Smooth muscle cell (in vitro differentiated cells): Measurements from ENCODE around the gene POLA2. TPM values are rescaled to one million over a fixed set of nuclear protein-coding genes. Genes with fewer than 3 reads are reported as not detected.

Source experiments
- DNase-seq: peaks from one replicate; lab custom pipeline; 2025; ENCODE audit not compliant: unreplicated experiment; lab: John Stamatoyannopoulos, UW
- H2AFZ ChIP-seq: fragments of 200-600 bp; sonication (generic); 2 replicates; pipeline ENCODE4 v1.6.0; 2016; ENCODE audit warnings: antibody characterized with exemption, low read depth, mild to moderate bottlenecking
- H3F3A ChIP-seq: fragments of 200-600 bp; sonication (generic); 2 replicates; pipeline ENCODE4 v1.6.0; 2017; ENCODE audit warnings: antibody characterized with exemption, low read depth
- H3K27ac ChIP-seq: fragments of 200-600 bp; sonication (generic); 2 replicates; pipeline ENCODE4 v1.5.1; 2016; ENCODE audit warnings: low read depth, mild to moderate bottlenecking
- H3K27me3 ChIP-seq: fragments of 200-600 bp; sonication (generic); 2 replicates; pipeline ENCODE4 v1.6.1; 2016; ENCODE audit warnings: low read depth, mild to moderate bottlenecking
- H3K36me3 ChIP-seq: fragments of 200-600 bp; sonication (generic); 2 replicates; pipeline ENCODE4 v1.5.1; 2016; ENCODE audit warnings: low read depth
- H3K4me1 ChIP-seq: fragments of 200-600 bp; sonication (generic); 2 replicates; pipeline ENCODE4 v1.5.1; 2016; ENCODE audit warnings: low read depth
- H3K4me2 ChIP-seq: fragments of 200-600 bp; sonication (generic); 2 replicates; pipeline ENCODE4 v1.6.0; 2016; ENCODE audit warnings: mild to moderate bottlenecking
- H3K4me3 ChIP-seq: fragments of 200-600 bp; sonication (generic); 2 replicates; pipeline ENCODE4 v1.5.1; 2016; ENCODE audit warnings: mild to moderate bottlenecking
- H3K79me2 ChIP-seq: fragments of 200-600 bp; sonication (generic); 2 replicates; pipeline ENCODE4 v1.6.0; 2016; ENCODE audit warnings: low read depth, mild to moderate bottlenecking
- H3K9ac ChIP-seq: fragments of 200-600 bp; sonication (generic); 2 replicates; pipeline ENCODE4 v1.6.0; 2016; ENCODE audit warnings: low read depth
- H3K9me3 ChIP-seq: fragments of 200-600 bp; sonication (generic); replicated peaks from 2 replicates; pipeline ENCODE4 v1.5.1; 2016; ENCODE audit warnings: low read depth
- H4K20me1 ChIP-seq: fragments of 200-600 bp; sonication (generic); 2 replicates; pipeline ENCODE4 v1.6.0; 2016; ENCODE audit warnings: low read depth
- CTCF ChIP-seq: fragments of 200-600 bp; sonication (generic); IDR thresholded peaks from 2 replicates; pipeline ENCODE4 v1.5.1; 2017; ENCODE audit warnings: borderline replicate concordance, mild to moderate bottlenecking, antibody characterized with exemption; ENCODE audit not compliant: insufficient read depth, poor library complexity, severe bottlenecking
- WGBS: methylation state at CpG from one replicate; pipeline ENCODE4 v1.1.7; 2016; ENCODE audit warnings: low lambda C conversion rate; 5-methylcytosine and 5-hydroxymethylcytosine counted together
- polyA plus RNA-seq: library from polyadenylated mRNA; unstranded; fragments of >200 nt; fragmentation: Nextera tagmentation; extraction: Ambion mirVana; gene quantifications from 2 replicates; pipeline ENCODE4 v1.2.1, GENCODE V29; 2016
- total RNA-seq: library from RNA; depleted of rRNA; stranded (reverse); fragments of >200 nt; gene quantifications from 2 replicates; pipeline ENCODE4 v1.2.3, GENCODE V29; 2014

The POLA2 gene
- total and polyA plus RNA-seq, 2 experiments from 2014 or later, result 2.5 to 8.4 TPM

GRCh38 chr11:65275906-65276305, 14.1 kb downstream of the POLA2 start:
- Histone ChIP-seq H3F3A (peaks cover 11% of the 10 kb centered on the region), H3K9ac (no peak overlapping the region), H3K4me1 (peaks cover 23% of the 10 kb centered on the region)

GRCh38 chr11:65277631-65278277, 16.0 kb downstream of the POLA2 start:
- Histone ChIP-seq H3K27ac (peak overlapping the region; percentile 94), H3K36me3 (no peaks in the 10 kb centered on the region), H3K27me3 (no peaks in the 10 kb centered on the region), H4K20me1 (no peaks in the 10 kb centered on the region), H3K79me2 (no peaks in the 10 kb centered on the region), H2AFZ (no peak overlapping the region), H3F3A (peaks cover 11% of the 10 kb centered on the region), H3K4me2 (peak overlapping the region; percentile 47), H3K9me3 (no peaks in the 10 kb centered on the region), H3K4me1 (peaks cover 23% of the 10 kb centered on the region), H3K9ac (no peak overlapping the region), H3K4me3 (no peak overlapping the region)
- no peak for TF ChIP-seq CTCF
- DNase-seq, result no peak
- WGBS, result 35% methylated on average over 5 of the region's 5 CpGs

More at GRCh38 chr11:65275906-65276305, 14.1 kb downstream of the POLA2 start:
- no peak overlapping the region for H3K4me3 ChIP-seq
- peak overlapping the region; percentile 65 for H3K27ac ChIP-seq
- no peaks in the 10 kb centered on the region for H4K20me1 ChIP-seq
- no peak overlapping the region for H2AFZ ChIP-seq
- H3K9me3 ChIP-seq, result no peaks in the 10 kb centered on the region
- no peak for DNase-seq
- 92% methylated on average over 4 of the region's 4 CpGs for WGBS
- no peak overlapping the region for H3K4me2 ChIP-seq
- no peaks in the 10 kb centered on the region for H3K79me2 ChIP-seq
- no peaks in the 10 kb centered on the region for H3K36me3 ChIP-seq
- TF ChIP-seq CTCF, result no peak
- H3K27me3 ChIP-seq, result no peaks in the 10 kb centered on the region

GRCh38 chr11:65278356-65278755, 16.6 kb downstream of the POLA2 start:
- Histone ChIP-seq H3K4me3 (no peak overlapping the region), H3K27ac (peak overlapping the region; percentile 94), H2AFZ (no peak overlapping the region), H3K36me3 (no peaks in the 10 kb centered on the region), H3K27me3 (no peaks in the 10 kb centered on the region), H3K9ac (peak overlapping the region; percentile 77), H3K79me2 (no peaks in the 10 kb centered on the region), H3K9me3 (no peaks in the 10 kb centered on the region), H4K20me1 (no peaks in the 10 kb centered on the region), H3K4me1 (peaks cover 23% of the 10 kb centered on the region), H3K4me2 (peak overlapping the region; percentile 47), H3F3A (peaks cover 11% of the 10 kb centered on the region)
- no peak for DNase-seq
- 26% methylated on average over 2 of the region's 2 CpGs for WGBS
- no peak for TF ChIP-seq CTCF

- H3K36me3 ChIP-seq, result no peaks in the 10 kb centered on the region
- no peak for DNase-seq
- no peaks in the 10 kb centered on the region for H3K27me3 ChIP-seq
- H2AFZ ChIP-seq, result no peak overlapping the region
- H3K9ac ChIP-seq, result peak overlapping the region; percentile 77
- no peaks in the 10 kb centered on the region for H4K20me1 ChIP-seq
- H3K79me2 ChIP-seq, result no peaks in the 10 kb centered on the region
- TF ChIP-seq CTCF, result no peak
- H3K27ac ChIP-seq, result peak overlapping the region; percentile 94
- H3K4me1 ChIP-seq, result peaks cover 23% of the 10 kb centered on the region
- H3F3A ChIP-seq, result peaks cover 5% of the 10 kb centered on the region
- 88% methylated on average over 4 of the region's 4 CpGs for WGBS
- H3K4me2 ChIP-seq, result peak overlapping the region; percentile 47
- H3K9me3 ChIP-seq, result no peaks in the 10 kb centered on the region
- no peak overlapping the region for H3K4me3 ChIP-seq
These were observed 17.5 kb downstream of the POLA2 start for GRCh38 chr11:65279279-65279678.
